Hematopoietic multipotent progenitor cell (in vitro differentiated cells): Measurements from ENCODE around the gene IRF4. TPM values are rescaled to one million over a fixed set of nuclear protein-coding genes. Genes with fewer than 3 reads are reported as not detected.

Experiments used
- DNase-seq, 3 donors: peaks; one replicate each; pipeline ENCODE4 v3.0.0-alpha.2; 2011 to 2015; ENCODE audit warnings: low read depth in 2 of 3, low spot score in 2 of 3
- total RNA-seq: library from RNA; depleted of rRNA; stranded (reverse); fragments of >200 nt; gene quantifications from one replicate; pipeline ENCODE4 v1.2.3, GENCODE V29; 2012

IRF4 gene
- total RNA-seq, 1 donor = 0.81 TPM

DNA sequence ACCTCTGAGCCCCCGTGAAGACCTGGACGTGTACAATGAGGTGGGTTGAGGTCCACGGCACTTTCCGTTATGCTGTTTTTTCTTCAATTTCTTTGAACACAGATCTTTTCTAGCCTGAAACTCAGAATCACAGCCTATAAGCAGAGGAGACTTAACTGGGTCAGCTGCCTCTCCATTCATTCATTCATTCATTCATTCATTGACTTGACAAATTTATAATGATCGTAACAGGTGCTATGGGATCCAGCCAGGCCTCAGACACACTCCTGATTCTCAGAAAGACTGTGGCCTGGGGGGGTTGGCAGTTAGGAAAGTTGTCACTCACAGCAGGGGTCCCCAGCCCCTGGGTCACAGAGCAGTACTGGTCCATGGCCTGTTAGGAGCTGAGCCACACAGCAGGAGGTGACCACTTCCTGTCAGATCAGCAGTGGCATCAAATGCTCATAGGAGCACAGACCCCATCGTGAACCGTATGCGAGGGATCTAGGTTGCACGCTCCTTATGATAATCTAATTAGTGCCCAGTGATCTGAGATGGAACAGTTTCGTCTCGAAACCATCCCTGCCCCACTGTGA lies 38.6 kb upstream of the IRF4 start:
- no peak for DNase-seq

DNA sequence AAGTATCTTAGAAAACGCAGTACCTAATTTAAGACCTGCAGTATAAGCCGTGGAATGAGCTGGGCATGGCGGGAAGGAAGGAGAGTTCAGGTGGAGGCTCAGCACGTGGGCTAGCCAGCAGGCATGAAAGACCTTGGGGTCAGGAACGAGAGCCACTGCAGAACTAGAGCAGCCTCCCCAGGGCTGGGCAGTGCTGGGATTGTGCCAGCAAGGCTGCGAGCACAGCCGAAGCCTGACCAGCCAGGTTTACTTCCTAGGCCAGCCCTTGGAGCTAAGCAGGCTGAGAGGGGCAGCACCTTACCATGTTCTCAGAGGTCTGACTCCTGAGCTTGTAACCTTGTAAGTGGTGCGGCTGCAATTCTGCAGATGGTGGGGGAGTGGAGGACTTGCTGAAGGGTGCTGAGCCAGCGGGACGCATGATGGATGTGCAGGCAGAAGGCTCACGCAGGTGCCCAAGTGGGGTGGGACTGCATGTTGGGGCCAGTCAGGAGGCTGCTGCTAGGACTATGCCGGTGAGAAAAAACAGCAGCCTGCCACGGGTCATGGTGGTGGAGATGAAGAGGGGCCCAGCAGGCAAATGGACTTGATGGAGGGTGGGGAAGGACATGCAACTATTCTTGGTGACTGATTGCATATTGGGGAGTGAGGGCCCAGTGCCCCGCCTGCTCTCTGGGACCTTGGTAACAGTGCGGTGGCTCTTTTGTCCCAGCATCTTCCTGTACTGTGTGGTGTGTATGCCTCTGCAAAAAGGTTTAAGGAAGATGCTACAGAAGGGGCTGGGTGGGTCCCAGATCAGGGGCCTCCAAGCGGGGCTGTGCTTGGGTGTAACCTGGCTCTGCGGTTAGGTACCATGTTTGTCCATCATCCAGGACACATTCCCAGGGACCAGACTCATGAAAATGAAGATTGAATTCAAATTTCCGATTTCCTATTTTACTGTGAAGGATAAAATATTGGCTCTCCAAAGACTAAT lies 37.6 kb upstream of the IRF4 start:
- no peak for DNase-seq

DNA sequence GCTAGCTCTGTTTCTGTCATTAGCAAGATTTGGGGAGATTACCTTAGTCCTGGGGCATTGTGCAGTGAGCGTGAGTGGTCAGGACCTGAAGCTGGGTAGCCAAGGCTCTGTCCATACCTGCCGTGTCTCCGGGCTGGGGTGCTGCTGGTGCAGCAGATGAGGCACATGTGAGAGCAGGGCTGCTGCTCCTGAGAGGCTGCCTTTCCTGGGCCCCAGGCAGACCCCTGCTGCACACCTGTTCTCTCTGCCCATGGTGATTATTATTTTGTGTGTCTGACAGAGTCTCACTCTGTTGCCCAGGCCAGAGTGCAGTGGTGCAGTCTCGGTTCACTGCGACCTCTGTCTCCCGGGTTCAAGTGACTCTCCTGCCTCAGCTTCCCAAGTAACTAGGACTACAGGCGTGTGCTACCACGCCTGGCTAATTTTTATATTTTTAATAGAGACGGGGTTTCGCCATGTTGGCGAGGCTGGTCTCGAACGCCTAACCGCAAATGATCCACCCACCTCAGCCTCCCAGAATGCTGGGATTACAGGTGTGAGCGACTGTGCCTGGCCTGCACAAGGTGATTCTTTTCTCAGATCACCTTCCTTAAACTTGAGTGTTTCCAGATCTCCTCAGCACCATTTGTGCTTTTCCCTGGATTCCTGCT lies 36.8 kb upstream of the IRF4 start:
- DNase-seq = no peak

DNA sequence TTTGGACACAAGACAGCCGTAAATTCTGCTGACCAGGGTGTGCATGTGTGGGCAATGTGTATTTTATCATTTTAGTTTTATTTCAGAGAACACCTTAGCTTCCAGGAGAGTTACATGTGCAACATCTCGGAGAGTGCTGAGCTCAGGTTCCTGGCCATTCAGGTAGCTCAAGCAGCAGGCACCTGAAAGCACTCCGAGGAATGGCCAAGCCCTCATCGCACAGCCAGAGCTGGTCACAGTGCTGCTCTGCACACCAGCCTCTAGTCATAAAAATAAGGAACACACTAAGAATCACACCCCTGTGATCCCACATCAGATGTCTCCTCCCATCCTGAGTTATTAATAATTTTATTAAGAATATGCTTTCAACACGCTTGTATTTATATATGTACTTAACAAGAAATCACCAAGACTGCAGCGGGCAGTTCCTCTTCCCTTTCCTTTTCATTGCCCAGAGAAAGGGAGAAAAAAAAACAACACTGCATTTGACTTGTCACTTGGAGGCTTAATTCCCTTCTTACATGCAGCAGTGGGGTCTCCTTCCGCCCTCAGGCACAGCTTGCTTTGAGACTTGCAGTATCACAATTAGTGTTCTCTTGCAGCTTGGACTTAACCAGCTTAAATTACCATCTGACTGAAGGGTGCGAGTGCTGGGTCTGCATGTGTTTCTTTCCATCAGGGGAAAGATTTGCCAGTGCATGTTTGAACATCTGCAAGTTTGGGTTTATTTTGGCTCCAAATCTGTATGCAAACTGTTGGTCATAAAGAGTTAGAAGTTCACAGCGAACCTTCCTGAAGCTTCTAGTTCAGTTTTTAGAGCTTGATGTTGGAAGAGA lies 36.0 kb upstream of the IRF4 start:
- DNase-seq = no peak

DNA sequence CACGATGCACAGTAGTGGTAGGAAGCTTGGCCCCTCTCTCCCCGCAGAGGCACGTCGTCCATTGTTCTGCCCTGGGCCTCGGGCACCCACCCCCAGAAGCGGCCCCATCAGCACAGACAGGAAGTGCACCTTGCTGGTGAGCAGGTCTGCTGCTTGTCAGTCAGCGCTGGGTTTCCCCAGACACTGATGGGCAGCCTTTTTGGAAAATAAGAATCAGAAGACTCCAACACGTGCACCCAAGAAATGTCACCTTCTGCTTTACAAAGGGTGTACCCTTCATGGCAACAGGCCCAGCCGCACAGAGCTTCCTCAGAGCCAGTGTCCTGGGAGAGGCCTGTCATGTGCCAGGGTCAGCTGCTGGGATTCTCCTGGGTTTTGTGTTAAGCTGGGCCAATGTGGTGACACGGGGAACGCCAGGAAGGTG lies 34.7 kb upstream of the IRF4 start:
- no peak for DNase-seq

DNA sequence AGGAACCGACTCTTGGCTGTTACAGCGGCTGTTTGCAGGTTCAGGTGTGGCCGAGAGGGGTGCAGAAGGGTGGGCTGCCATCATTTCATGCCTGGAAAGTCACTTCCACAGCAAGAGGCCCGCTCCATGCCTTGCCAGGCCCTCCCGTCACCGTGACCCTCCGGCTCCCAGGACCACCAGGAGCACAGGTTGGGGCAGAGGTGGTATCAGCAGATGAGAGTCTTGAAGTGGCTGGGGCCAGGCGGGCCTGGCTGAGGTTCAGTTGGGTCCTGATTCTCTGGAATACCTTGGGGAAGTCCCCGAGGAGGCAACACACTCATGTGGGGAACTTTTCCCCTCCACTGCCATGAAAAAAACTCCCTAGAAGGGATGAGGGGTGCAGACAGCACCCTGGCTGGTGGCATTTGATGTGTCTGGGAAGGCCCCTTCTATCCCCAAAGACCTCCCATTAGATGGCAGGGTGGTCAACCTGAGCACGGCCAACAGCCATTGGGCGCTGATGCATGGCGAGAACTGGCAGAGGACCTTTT lies 34.2 kb upstream of the IRF4 start:
- DNase-seq = no peak

DNA sequence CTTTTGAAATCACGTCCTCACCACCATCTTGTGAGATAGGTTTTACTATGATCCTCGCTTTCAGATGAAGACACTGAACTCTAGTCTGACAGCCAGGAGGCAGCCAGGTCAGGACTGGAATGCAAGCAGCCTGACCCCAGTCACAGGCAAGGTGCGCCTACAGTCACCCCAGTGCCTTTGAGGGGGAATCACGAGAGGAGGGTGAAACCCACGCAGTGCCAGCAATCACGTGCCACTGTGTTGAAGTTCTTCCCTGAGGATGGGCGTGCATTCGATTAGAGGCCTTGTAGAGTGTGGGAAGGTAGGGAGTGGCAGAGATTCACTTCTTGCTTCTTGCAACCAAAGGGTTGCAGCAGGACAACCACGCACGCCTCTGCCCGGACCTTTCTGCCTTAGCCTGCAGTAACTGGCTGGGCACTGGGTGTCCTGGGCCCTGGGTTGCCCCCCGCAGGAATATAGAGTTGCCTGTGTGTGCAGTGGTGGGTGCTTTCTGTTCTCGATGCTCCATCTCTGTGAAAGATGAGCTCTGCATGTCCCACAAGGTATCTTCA lies 33.7 kb upstream of the IRF4 start:
- DNase-seq = no peak

DNA sequence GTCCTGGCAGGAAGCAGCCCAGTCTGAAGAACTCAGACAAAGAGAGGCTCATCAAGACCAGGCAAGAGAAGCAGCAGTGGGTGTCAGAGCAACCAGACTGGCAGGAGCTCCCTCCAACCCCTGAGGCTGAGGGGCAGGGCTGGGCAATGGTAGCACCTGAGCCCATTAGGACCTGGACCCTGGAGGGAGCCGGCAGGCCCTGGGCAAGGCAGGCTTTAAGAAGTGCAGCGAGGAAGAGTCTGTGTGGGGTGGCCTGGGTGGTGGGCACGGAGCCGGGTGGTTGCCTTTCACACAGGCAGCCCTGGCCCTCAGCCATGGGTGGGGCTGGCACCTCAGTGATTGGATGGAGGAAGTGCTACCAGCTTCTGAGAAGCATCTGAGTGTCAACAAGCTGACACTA lies 33.1 kb upstream of the IRF4 start:
- no peak for DNase-seq

DNA sequence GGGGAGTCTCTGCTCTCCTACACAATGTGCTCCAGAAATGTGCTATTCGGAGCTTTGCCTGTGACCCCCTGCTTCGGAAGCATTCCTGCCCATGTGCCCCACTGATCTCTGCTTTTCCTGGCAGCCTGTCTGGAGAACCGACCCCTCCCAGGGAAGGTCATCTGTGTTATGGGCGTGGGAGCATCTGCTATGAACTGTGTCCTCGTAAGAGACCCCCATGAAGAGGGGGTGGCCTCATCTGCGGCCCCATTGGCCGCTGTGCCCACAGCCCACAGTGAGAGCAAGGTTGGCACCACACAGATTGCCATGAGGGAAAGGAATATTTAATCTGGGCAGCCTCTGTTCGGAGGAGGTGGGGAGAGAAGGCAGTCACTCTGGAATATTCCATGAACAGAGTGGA lies 32.7 kb upstream of the IRF4 start:
- DNase-seq = no peak

DNA sequence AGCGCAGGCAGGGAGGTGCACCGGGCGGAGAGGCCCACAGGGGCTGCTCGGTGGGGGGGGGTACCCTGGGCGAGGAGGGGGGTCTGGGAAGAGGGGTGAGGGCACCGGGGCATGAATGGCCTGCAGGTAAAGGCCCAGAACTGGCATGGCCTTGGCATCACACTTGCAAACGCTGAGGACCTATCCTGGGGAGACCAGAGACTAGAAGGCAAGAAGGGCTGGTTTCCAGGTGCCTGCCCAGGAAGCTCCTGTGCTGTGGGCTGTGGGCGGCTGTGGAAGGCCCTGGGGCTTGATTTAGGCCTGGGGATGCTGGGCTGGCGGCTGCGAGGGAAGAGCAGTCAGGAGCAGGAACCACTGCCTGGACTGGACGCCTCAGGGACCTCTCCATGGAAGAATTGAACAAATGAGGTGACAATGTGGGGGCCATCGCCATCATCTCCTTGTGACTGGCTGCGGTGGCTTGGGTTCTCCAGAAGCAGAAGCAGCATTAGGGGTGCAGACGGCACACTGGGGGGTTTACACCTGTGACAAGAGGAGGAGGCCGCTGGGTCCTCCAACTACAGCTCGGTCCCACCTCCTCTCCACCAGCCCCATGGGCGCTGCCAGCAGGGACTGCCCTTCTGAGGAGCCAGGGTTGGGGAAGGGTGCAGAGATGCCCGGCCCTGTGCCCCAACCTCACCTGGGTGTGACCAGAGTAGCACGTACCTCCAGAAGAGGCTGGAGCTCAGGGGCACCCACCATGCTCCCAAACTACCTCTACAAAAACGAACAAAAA lies 32.1 kb upstream of the IRF4 start:
- no peak for DNase-seq

DNA sequence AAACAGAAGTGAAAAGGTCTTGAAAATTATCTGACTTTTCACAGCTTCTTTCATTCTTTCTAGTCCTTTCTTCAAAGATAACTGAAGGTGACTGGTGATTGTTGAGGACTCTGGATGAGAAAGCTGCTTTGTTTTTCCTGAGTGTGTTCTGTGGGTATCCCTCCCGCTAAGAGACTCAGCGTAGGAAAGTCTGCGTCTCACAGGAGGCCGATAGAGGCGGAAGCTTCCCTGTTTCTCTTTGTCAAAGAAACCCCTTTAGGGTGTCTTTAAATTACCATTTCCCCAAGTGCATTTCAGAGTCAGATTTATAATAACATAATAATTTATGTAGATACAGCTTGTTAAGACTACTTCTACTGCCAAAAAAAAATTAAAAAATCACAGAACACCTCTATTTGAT lies 31.2 kb upstream of the IRF4 start:
- DNase-seq = no peak

DNA sequence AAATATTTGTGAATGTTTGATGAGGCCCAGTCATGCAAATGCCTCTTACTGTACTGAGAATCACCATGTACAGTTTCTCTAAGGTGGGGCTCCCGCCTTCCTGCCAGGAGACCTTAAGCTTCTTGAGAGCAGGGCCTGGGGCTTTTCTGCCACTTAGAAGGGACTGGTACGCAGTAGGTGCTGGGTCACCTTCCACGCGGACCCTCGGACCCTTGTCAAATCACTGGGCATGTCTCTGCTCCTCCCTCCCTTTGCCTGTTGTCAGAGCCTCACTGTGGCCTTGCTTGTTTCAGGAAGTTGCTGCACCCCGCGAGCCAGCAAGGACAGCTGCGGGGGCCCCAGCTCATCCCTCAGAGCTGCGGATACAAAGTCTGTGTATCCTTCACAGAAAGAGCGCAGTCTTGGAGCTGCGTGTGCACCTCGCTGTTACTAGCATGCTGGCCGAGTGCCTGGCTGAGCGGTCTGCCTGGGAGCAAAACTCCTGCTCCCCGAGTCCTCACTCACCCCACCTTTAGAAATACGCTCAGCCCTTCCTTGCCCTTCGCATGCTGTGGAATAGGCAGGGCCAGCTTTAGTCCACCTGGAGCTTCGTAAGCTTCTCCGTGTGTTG lies 30.7 kb upstream of the IRF4 start:
- DNase-seq = no peak

DNA sequence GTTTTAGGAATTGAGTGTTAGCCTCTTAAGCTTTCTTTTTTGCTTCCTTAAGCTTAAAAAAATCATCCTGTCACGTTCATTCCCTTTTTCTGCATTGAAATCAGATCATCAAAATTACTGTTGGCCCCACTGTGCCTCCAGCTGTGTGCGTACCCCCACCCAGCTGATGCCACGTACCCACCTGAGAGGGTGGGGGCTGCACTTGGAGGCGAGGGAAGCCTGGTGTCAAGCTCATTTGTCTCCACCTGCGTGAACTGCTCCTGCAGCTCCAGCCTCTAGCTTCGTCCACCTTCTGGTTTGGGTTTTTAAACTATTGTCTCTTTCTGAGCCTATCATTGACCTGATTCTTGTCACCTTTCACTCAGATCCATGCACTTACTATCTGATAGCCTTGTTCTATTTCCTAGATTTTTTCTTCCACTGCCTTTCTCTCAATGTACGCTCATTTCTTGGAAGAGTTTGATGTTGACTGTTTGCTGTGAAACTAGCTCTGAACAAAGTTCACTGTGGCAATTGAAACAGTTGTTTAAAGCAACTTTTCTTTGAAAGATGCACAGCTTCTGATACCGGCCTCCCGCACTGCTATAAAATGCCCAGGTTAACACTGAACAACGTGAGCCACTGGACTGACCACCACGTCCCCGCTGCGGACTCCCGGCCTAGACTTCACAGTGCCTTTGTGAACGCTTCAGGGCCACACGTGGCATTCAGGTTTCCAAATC lies 30.0 kb upstream of the IRF4 start:
- no peak for DNase-seq

DNA sequence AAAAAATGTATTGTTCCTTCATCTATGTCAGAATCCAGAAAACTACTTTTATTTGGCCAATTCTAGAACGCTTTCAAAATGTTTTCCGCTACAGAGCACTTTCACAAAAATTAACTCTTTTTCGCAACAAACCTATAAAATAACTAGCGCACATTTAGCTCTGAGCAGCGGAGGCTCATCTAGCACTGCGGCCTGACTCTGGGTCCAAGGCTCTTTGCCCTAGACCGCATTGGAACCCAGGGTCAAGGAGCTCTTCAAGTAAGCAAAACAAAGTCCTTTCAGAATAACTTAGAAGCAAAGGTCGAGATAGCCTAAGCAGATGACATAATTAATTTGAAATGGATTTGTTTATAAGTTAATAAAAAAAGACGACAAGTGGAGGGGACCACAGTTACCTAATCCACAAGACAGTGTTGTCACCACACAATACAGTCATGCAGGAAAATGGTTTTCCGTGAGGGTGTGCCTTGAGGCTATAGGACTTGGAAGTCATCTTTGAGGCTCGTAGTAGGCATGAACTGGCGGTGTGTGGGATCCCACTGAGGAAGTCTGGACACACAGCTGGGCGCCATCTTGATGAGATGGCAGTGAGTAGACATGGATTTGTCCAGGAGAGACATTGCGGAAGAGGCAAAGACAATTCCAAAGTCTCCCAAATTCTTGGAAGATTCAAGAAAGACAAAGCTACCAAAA lies 29.2 kb upstream of the IRF4 start:
- DNase-seq = no peak

DNA sequence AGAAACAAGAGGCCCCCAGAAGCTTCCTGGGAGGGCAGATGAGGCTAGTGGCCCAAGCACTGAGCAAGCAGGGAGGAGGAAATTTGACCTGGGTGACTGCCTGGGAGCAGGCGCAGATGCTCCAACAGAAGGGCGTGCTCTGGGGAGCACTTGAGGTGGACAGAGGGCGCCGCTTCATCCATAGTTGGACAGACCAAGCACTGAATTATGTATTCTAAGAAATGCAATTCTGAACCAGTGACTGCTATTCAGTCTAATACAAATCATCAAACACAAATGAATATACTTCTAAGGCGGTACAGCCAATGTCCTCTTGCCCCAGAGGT lies 28.7 kb upstream of the IRF4 start:
- DNase-seq = no peak

DNA sequence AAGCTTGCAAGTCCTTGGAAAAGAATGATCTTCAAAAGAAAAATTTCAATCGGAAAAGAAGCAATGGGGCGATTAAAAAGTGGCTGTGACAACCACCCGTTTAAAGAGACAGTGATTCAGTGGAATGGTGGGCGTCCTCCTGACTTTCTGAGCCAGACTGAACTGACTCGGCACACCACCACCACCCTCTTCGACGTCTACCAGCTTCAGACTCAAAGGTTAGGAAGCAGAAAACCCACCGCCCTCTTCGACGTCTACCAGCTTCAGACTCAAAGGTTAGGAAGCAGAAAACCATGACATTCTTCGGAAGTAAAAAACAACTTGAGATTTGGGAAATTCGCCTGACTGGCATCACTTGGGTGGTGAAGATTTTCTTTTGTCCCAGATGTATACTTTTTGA lies 28.3 kb upstream of the IRF4 start:
- no peak for DNase-seq

DNA sequence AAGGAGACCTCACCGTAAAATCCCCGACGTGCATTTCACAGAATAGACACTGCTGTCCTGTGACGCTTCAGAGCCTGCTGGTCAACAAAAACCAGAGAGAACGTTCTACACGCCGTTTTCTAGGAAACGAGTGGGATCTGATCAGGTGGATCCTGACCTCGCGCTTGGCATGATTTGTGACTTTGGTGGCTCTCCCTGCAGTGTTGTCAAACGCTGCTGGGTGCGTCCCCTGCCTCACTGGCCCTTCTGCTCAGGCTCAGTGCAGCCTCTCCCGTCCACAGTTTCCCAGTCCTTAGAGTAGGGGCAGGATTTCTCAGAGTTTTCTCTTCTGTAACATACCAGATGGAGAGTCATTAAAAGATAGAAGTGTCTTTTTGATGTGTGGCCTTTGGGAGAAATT lies 27.6 kb upstream of the IRF4 start:
- no peak for DNase-seq
